OCI-M2 (cell line): ENCODE results near the gene TPD52L1.

Source experiments
- DNase-seq: peaks from one replicate; lab custom pipeline; 2025; ENCODE audit not compliant: unreplicated experiment; lab: John Stamatoyannopoulos, UW

The TPD52L1 gene

GRCh38 chr6:125236536-125237327 lies 83.2 kb downstream of the TPD52L1 start:
- no peak for DNase-seq

GRCh38 chr6:125237764-125238163 lies 84.2 kb downstream of the TPD52L1 start:
- no peak for DNase-seq

- no peak for DNase-seq
These were observed 91.5 kb downstream of the TPD52L1 start for GRCh38 chr6:125245109-125245508.

GRCh38 chr6:125245523-125246264 lies 92.1 kb downstream of the TPD52L1 start:
- no peak for DNase-seq

GRCh38 chr6:125246566-125246965 lies 93.0 kb downstream of the TPD52L1 start:
- DNase-seq = no peak

GRCh38 chr6:125248136-125248535 lies 94.6 kb downstream of the TPD52L1 start:
- no peak for DNase-seq

GRCh38 chr6:125250511-125250910 lies 96.9 kb downstream of the TPD52L1 start:
- DNase-seq = no peak

- no peak for DNase-seq
These were observed 98.1 kb downstream of the TPD52L1 start for GRCh38 chr6:125251516-125252220.

GRCh38 chr6:125252891-125253290 lies 99.3 kb downstream of the TPD52L1 start:
- DNase-seq = no peak

GRCh38 chr6:125253881-125254280 lies 100.3 kb downstream of the TPD52L1 start:
- no peak for DNase-seq

GRCh38 chr6:125254321-125254720 lies 100.7 kb downstream of the TPD52L1 start:
- no peak for DNase-seq

- DNase-seq = no peak
These were observed 101.6 kb downstream of the TPD52L1 start for GRCh38 chr6:125255201-125255600.

- no peak for DNase-seq
These were observed 103.8 kb downstream of the TPD52L1 start for GRCh38 chr6:125257351-125257750.

- no peak for DNase-seq
These were observed 105.2 kb downstream of the TPD52L1 start for GRCh38 chr6:125258651-125259353.

GRCh38 chr6:125259354-125259736 lies 105.8 kb downstream of the TPD52L1 start:
- no peak for DNase-seq

GRCh38 chr6:125262016-125263013 lies 108.7 kb downstream of the TPD52L1 start:
- DNase-seq = no peak

GRCh38 chr6:125264476-125264875 lies 110.9 kb downstream of the TPD52L1 start:
- DNase-seq = no peak

GRCh38 chr6:125267806-125268523 lies 114.4 kb downstream of the TPD52L1 start:
- DNase-seq = no peak

- no peak for DNase-seq
These were observed 115.2 kb downstream of the TPD52L1 start for GRCh38 chr6:125268765-125269164.
